ENCODE results near the gene KRTAP12-1. TPM values are rescaled to one million over a fixed set of nuclear protein-coding genes. Genes with fewer than 3 reads are reported as not detected.
"Not testable (repeated sequence)": the region's sequence is repeated elsewhere in the genome, so short reads cannot be mapped to it uniquely, and the experiment has no call there.

KRTAP12-1 gene
- total and polyA plus RNA-seq, 3 experiments from 2014 or later = not detected

DNA sequence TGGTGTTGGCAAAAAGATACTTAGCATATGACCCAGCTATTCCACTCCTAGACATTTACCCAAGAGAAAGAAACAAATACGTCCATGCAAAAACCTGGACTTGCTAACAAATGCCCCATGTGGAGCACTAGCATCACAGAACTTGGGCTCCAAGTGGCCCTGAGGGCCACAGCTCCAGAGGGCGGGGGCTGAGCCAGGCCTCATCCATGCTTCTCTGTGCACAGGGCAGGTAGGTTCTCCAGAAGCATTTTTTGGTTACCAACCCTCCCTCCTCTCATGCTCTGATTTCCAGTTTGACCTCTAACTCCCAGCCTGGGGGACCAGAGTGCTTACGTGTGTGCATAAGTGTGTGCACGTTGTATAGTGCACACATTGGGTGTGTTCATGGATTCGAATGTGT is 17.3 kb downstream of the KRTAP12-1 start:
- no peaks in the 10 kb centered on the region for H3K9me3 ChIP-seq (ENCODE audit: low read length)
- Mint-ChIP-seq H3K27me3 (peaks cover 4 to 6% of the 10 kb centered on the region in 2 donors), H3K9me3 (peaks cover 0 to 18% (median 7%) of the 10 kb centered on the region in 5 donors), H3K4me1 (peaks cover 6 to 8% (median 7%) of the 10 kb centered on the region in 3 donors), H3K36me3 (peaks cover 0 to 24% (median 6%) of the 10 kb centered on the region in 3 donors), H3K27ac (no peak overlapping the region), H3K4me3 (no peak overlapping the region)
- DNase-seq = no peak
- ChIA-PET CTCF (no interaction called here), POLR2A (no interaction called here)
- no peaks in the 10 kb centered on the region for H3K36me3 ChIP-seq (ENCODE audit: insufficient read depth, low read length)
- peaks cover 4% of the 10 kb centered on the region for H3K4me1 ChIP-seq (ENCODE audit: insufficient read depth, low read length)
- H3K27ac ChIP-seq (ENCODE audit: low read depth, low read length) = no peak overlapping the region
- no peaks in the 10 kb centered on the region for H3K27me3 ChIP-seq (ENCODE audit: insufficient read depth, low read length, poor library complexity, severe bottlenecking)
- H3K4me3 ChIP-seq (ENCODE audit: low read length) = no peak overlapping the region

DNA sequence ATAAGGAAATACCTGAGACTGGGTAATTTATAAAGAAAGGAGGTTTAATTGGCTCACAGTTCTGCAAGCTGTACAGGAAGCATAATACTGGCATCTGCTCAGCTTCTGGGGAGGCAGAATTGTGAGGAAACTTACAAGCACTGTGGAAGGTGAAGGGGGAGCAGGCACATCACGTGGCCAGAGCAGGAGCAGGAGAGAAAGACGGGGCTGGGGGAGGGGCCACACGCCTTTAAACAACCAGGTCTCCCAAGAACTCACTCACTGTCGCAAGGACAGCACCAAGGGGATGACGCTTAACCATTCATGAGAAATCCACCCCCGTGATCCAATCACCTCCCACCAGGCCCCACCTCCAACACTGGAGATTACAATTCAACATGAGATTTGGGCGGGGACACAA is 20.4 kb downstream of the KRTAP12-1 start:
- peaks cover 4 to 22% (median 12%) of the 10 kb centered on the region in 5 donors for H3K9me3 Mint-ChIP-seq

GRCh38 chr21:44658913-44659595 is 22.9 kb downstream of the KRTAP12-1 start:
- peaks cover 9% of the 10 kb centered on the region for H3K9me3 ChIP-seq (ENCODE audit: low read length)
- ChIA-PET POLR2A (interaction anchor here (1.8 kb wide), 1 partner anchor 40 kb away, joined by 23 read pairs; no protein-coding TSS in a partner anchor), CTCF (interaction anchor here (0.9 to 2.1 kb wide), 4 partner anchors 10 to 149 kb away, joined by 3 to 7 read pairs (median 5); no protein-coding TSS in a partner anchor)
- peaks cover 8 to 31% (median 22%) of the 10 kb centered on the region in 5 donors for H3K9me3 Mint-ChIP-seq
- peak overlapping the region; percentile 67 for H3K27ac ChIP-seq (ENCODE audit: low read depth, low read length)
- peaks cover 58 to 63% (median 60%) of the 10 kb centered on the region in 3 donors for H3K4me1 Mint-ChIP-seq
- H3K4me1 ChIP-seq (ENCODE audit: insufficient read depth, low read length) = peaks cover 59% of the 10 kb centered on the region
- H3K36me3 ChIP-seq (ENCODE audit: insufficient read depth, low read length) = no peaks in the 10 kb centered on the region
- DNase-seq = peak in 2 of 5 donors; percentile 45 to 62
- peak overlapping the region; percentile 37 to 85 (median 71) for H3K4me3 Mint-ChIP-seq
- H3K27ac Mint-ChIP-seq = peak overlapping the region; percentile 91 to 99 (median 96)
- peak overlapping the region; percentile 38 for H3K4me3 ChIP-seq (ENCODE audit: low read length)
- peaks cover 8 to 22% (median 13%) of the 10 kb centered on the region in 3 donors for H3K36me3 Mint-ChIP-seq
- H3K27me3 Mint-ChIP-seq = peaks cover 0 to 6% of the 10 kb centered on the region in 2 donors
- no peaks in the 10 kb centered on the region for H3K27me3 ChIP-seq (ENCODE audit: insufficient read depth, low read length, poor library complexity, severe bottlenecking)

More for the DNA sequence above, 20.4 kb downstream of the KRTAP12-1 start:
- H3K36me3 ChIP-seq (ENCODE audit: insufficient read depth, low read length); CTCF ChIA-PET; H3K4me3 ChIP-seq (ENCODE audit: low read length); DNase-seq; H3K27ac ChIP-seq (ENCODE audit: low read depth, low read length); H3K27me3 ChIP-seq (ENCODE audit: insufficient read depth, low read length, poor library complexity, severe bottlenecking); POLR2A ChIA-PET; H3K27me3 Mint-ChIP-seq; H3K4me3 Mint-ChIP-seq; H3K9me3 ChIP-seq (ENCODE audit: low read length): not testable (repeated sequence)
- H3K4me1 Mint-ChIP-seq = peaks cover 38 to 39% (median 38%) of the 10 kb centered on the region in 3 donors
- peaks cover 34% of the 10 kb centered on the region for H3K4me1 ChIP-seq (ENCODE audit: insufficient read depth, low read length)
- peak overlapping the region in 1 of 8 donors; percentile 6 for H3K27ac Mint-ChIP-seq
- peaks cover 7 to 20% (median 8%) of the 10 kb centered on the region in 3 donors for H3K36me3 Mint-ChIP-seq

GRCh38 chr21:44658541-44658910 is 23.4 kb downstream of the KRTAP12-1 start:
- no peaks in the 10 kb centered on the region for H3K36me3 ChIP-seq (ENCODE audit: insufficient read depth, low read length)
- ChIA-PET POLR2A (interaction anchor here (1.7 to 1.8 kb wide), 2 partner anchors 40 to 143 kb away, joined by 4 to 23 read pairs; partner anchors contain the start of gene UBE2G2), CTCF (interaction anchor here (0.9 to 2.1 kb wide), 8 partner anchors 9 to 148 kb away, joined by 3 to 11 read pairs (median 4); partner anchors contain the start of gene KRTAP12-1)
- peaks cover 9% of the 10 kb centered on the region for H3K9me3 ChIP-seq (ENCODE audit: low read length)
- peaks cover 63 to 68% (median 66%) of the 10 kb centered on the region in 3 donors for H3K4me1 Mint-ChIP-seq
- H3K27ac ChIP-seq (ENCODE audit: low read depth, low read length) = peak overlapping the region; percentile 67
- peak overlapping the region; percentile 91 to 99 (median 96) for H3K27ac Mint-ChIP-seq
- no peaks in the 10 kb centered on the region for H3K27me3 ChIP-seq (ENCODE audit: insufficient read depth, low read length, poor library complexity, severe bottlenecking)
- peaks cover 11 to 33% (median 18%) of the 10 kb centered on the region in 5 donors for H3K9me3 Mint-ChIP-seq
- H3K4me1 ChIP-seq (ENCODE audit: insufficient read depth, low read length) = peaks cover 64% of the 10 kb centered on the region
- H3K36me3 Mint-ChIP-seq = peaks cover 8 to 18% (median 13%) of the 10 kb centered on the region in 3 donors
- H3K27me3 Mint-ChIP-seq = peaks cover 0 to 6% of the 10 kb centered on the region in 2 donors
- DNase-seq = no peak
- peak overlapping the region; percentile 37 to 85 (median 71) for H3K4me3 Mint-ChIP-seq
- H3K4me3 ChIP-seq (ENCODE audit: low read length) = peak overlapping the region; percentile 38

GRCh38 chr21:44657635-44658540 is 24.1 kb downstream of the KRTAP12-1 start, which contains the start of gene KRTAP12-3:
KRTAP12-3 (plus strand) TSS chr21:44657932; CDS start chr21:44657980, 48 bp downstream.
- H3K27ac Mint-ChIP-seq = peak within 1 kb of the TSS; percentile 91 to 99 (median 96)
- Histone ChIP-seq H3K27ac (ENCODE audit: low read depth, low read length) (peak within 1 kb of the TSS; percentile 67), H3K4me3 (ENCODE audit: low read length) (peak within 1 kb of the TSS; percentile 49), H3K27me3 (ENCODE audit: insufficient read depth, low read length, poor library complexity, severe bottlenecking) (no peaks in the 10 kb centered on the region), H3K36me3 (ENCODE audit: insufficient read depth, low read length) (no peaks in the 10 kb centered on the region), H3K4me1 (ENCODE audit: insufficient read depth, low read length) (peaks cover 68% of the 10 kb centered on the region), H3K9me3 (ENCODE audit: low read length) (peaks cover 9% of the 10 kb centered on the region)
- POLR2A ChIA-PET = interaction anchor here (0.6 to 1.8 kb wide), 11 partner anchors 13 to 269 kb away, joined by 3 to 23 read pairs (median 3); partner anchors contain the start of gene UBE2G2
- H3K4me1 Mint-ChIP-seq = peaks cover 67 to 74% (median 72%) of the 10 kb centered on the region in 3 donors
- H3K9me3 Mint-ChIP-seq = peaks cover 11 to 31% (median 16%) of the 10 kb centered on the region in 5 donors
- peak; percentile 48 to 91 (median 83) for DNase-seq
- CTCF ChIA-PET = interaction anchor here (0.7 to 2.1 kb wide), 11 partner anchors 9 to 148 kb away, joined by 3 to 11 read pairs (median 3); partner anchors contain the start of gene KRTAP12-1
- peaks cover 0 to 6% of the 10 kb centered on the region in 2 donors for H3K27me3 Mint-ChIP-seq
- peak within 1 kb of the TSS; percentile 37 to 85 (median 71) for H3K4me3 Mint-ChIP-seq
- H3K36me3 Mint-ChIP-seq = peaks cover 8 to 18% (median 13%) of the 10 kb centered on the region in 3 donors

GRCh38 chr21:44656868-44657267 is 25.1 kb downstream of the KRTAP12-1 start:
- peak overlapping the region; percentile 91 to 99 (median 96) for H3K27ac Mint-ChIP-seq
- H3K27me3 Mint-ChIP-seq = peaks cover 0 to 4% of the 10 kb centered on the region in 2 donors
- Histone ChIP-seq H3K27me3 (ENCODE audit: insufficient read depth, low read length, poor library complexity, severe bottlenecking) (no peaks in the 10 kb centered on the region), H3K4me3 (ENCODE audit: low read length) (peak overlapping the region; percentile 49), H3K36me3 (ENCODE audit: insufficient read depth, low read length) (no peaks in the 10 kb centered on the region), H3K4me1 (ENCODE audit: insufficient read depth, low read length) (peaks cover 68% of the 10 kb centered on the region), H3K9me3 (ENCODE audit: low read length) (peaks cover 9% of the 10 kb centered on the region), H3K27ac (ENCODE audit: low read depth, low read length) (peak overlapping the region; percentile 67)
- POLR2A ChIA-PET = interaction anchor here (0.7 to 1.8 kb wide), 6 partner anchors 12 to 145 kb away, joined by 3 to 23 read pairs (median 4); partner anchors contain the start of gene UBE2G2
- no peak for DNase-seq
- peaks cover 67 to 77% (median 72%) of the 10 kb centered on the region in 3 donors for H3K4me1 Mint-ChIP-seq
- peak overlapping the region; percentile 37 to 85 (median 67) for H3K4me3 Mint-ChIP-seq
- CTCF ChIA-PET = interaction anchor here (0.7 to 2.1 kb wide), 8 partner anchors 27 to 146 kb away, joined by 3 to 11 read pairs (median 4); no protein-coding TSS in a partner anchor
- H3K9me3 Mint-ChIP-seq = peaks cover 11 to 25% (median 15%) of the 10 kb centered on the region in 5 donors
- H3K36me3 Mint-ChIP-seq = peaks cover 4 to 18% (median 13%) of the 10 kb centered on the region in 3 donors

DNA sequence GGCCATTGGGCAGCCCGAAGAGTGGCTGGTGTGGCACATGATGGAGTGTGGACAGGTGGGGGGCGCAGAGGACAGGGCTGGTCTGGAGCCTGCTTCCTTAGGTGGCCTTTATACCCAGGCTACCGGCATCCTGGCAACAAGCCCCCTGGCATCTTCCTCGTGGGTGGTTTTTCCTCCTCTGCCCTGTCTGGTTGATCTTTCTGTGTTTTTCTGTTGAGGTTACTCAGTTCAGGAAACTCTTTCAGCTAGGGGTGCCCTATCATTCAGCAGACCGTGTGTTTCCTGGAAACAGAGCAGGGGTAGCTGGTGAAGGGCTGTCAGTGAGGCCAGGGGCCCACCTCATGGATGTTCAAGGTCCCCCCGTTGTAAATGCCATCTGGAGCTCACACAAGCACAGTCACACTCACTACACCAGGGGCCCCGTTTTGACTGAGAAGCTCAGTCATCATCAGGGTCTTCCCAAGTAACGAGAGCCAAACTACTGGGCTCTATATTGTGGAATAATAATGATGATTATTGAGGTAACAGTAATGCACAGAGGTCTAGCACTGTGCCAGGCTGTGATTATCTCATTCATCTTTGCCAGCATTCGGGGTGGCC is 27.3 kb downstream of the KRTAP12-1 start, which contains the start of gene KRTAP12-4:
Gene KRTAP12-4, minus strand, starts transcription at position 84 of the 600 bp plus-strand sequence. Its CDS starts 45 bp downstream, at position 39.
- H3K4me3 ChIP-seq (ENCODE audit: low read length) = no peak within 1 kb of the TSS
- Mint-ChIP-seq H3K27me3 (peaks cover 0 to 4% of the 10 kb centered on the region in 2 donors), H3K4me1 (peaks cover 59 to 74% (median 70%) of the 10 kb centered on the region in 3 donors), H3K4me3 (peak within 1 kb of the TSS; percentile 64 to 79 (median 71)), H3K36me3 (peaks cover 3 to 14% (median 13%) of the 10 kb centered on the region in 3 donors), H3K27ac (peak within 1 kb of the TSS; percentile 84 to 98 (median 95)), H3K9me3 (peaks cover 11 to 25% (median 14%) of the 10 kb centered on the region in 5 donors)
- no peak within 1 kb of the TSS for H3K27ac ChIP-seq (ENCODE audit: low read depth, low read length)
- ChIA-PET POLR2A (interaction anchor here (0.8 kb wide), 1 partner anchor 27 kb away, joined by 3 read pairs; no protein-coding TSS in a partner anchor), CTCF (interaction anchor here (0.9 to 1.1 kb wide), 2 partner anchors 88 to 144 kb away, joined by 3 read pairs; no protein-coding TSS in a partner anchor)
- H3K9me3 ChIP-seq (ENCODE audit: low read length) = peaks cover 9% of the 10 kb centered on the region
- DNase-seq = peak in 1 of 5 donors; percentile 64
- peaks cover 63% of the 10 kb centered on the region for H3K4me1 ChIP-seq (ENCODE audit: insufficient read depth, low read length)
- no peaks in the 10 kb centered on the region for H3K27me3 ChIP-seq (ENCODE audit: insufficient read depth, low read length, poor library complexity, severe bottlenecking)
- no peaks in the 10 kb centered on the region for H3K36me3 ChIP-seq (ENCODE audit: insufficient read depth, low read length)
